Measurements from ENCODE around the gene SERPINE2. TPM values are rescaled to one million over a fixed set of nuclear protein-coding genes. Genes with fewer than 3 reads are reported as not detected.

SERPINE2 gene
- total RNA-seq (2014; rRNA removed; shearing (Covaris generic)): 1,671 and 1,864 TPM in 2 replicates
- polyA plus RNA-seq (2016; fragmentation: Nextera tagmentation; extraction: Ambion mirVana): 5,355 and 5,534 TPM in 2 replicates

GRCh38 chr2:224039080-224039769 lies at the start of gene SERPINE2:
SERPINE2 (minus strand) TSS chr2:224039286; CDS start chr2:224001900, 37,386 bp downstream.
- in situ Hi-C loops (cut with MboI): no loop called here
- Histone ChIP-seq H3F3A (ENCODE audit: insufficient read depth) (peaks cover 58% of the 10 kb centered on the region), H2AFZ (peak within 1 kb of the TSS; percentile 77), H3K9me2 (ENCODE audit: insufficient read depth) (no peaks in the 10 kb centered on the region), H3K9ac (peak within 1 kb of the TSS; percentile 68), H3K79me2 (ENCODE audit: insufficient read depth) (peaks cover 44% of the 10 kb centered on the region), H4K20me1 (ENCODE audit: insufficient read depth) (peaks cover 9% of the 10 kb centered on the region), H3K36me3 (ENCODE audit: low read depth) (peaks cover 14% of the 10 kb centered on the region), H3K4me2 (ENCODE audit: unreplicated experiment) (peak within 1 kb of the TSS; percentile 75), H3K9me3 (ENCODE audit: low read depth) (no peaks in the 10 kb centered on the region), H3K4me3 (peak within 1 kb of the TSS; percentile 93), H3K27me3 (replicated peaks; ENCODE audit: insufficient read depth) (no peaks in the 10 kb centered on the region), H3K27ac (0 out of 2 replicates have a peak within 1 kb of the TSS, but pooled peaks have one; percentile 3), H3K4me1 (ENCODE audit: insufficient read depth) (peaks cover 17% of the 10 kb centered on the region; the same call in 1 of the 2 replicates)
- 1 to 2% methylated on average over 39 to 54 of the region's 91 CpGs for WGBS, 2 experiments (ENCODE audit: low coverage in 1 of 2, low lambda C conversion rate in 2 of 2, missing lambda C conversion rate in 2 of 2)
- DNase-seq: peak; percentile 78
- TF ChIP-seq EZH2 (IDR thresholded peaks at IDR 0.05; ENCODE audit: insufficient read depth, poor library complexity, severe bottlenecking) (no peak), EZH2phosphoT487 (IDR thresholded peaks at IDR 0.05; ENCODE audit: insufficient read depth, low read depth) (no peak)

DNA sequence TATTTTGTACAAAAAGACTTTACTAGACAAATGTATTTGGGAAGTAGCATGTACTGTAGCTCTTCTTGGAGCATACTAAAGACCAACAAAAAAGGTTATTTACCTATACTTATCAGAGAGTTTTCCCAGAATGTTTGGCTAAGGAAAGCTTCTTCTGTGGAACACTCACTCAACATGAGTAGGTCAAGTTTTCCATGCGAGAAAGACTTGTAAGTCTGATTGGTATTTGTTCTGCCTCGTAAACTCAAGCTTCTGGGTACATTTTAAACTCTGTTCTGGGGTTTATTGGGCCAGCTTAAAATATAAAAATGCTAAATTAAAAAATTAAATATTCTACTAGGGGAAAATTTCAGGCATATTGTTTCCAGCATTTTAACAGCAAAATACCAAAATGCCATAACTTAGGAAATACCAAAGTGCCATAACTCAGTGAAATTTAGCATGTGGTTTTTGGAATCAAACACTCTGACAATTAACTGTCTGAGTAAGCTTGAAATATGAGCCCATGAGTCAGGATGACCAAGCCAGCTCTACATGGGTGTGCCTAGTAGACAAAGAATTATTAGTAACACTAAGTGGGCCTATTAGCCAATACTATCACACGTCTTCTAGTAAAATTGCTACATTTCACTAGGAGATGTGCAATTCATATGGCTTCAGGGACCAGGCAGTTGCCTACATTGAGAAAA lies 47.3 kb upstream of the SERPINE2 start:
- Histone ChIP-seq H3F3A (ENCODE audit: insufficient read depth) (peaks cover 37% of the 10 kb centered on the region), H2AFZ (no peak overlapping the region), H3K9ac (peak overlapping the region; percentile 62), H3K4me1 (ENCODE audit: insufficient read depth) (peaks cover 35% of the 10 kb centered on the region), H3K36me3 (ENCODE audit: low read depth) (no peaks in the 10 kb centered on the region), H3K9me2 (ENCODE audit: insufficient read depth) (no peaks in the 10 kb centered on the region), H3K79me2 (ENCODE audit: insufficient read depth) (no peaks in the 10 kb centered on the region), H3K9me3 (ENCODE audit: low read depth) (no peaks in the 10 kb centered on the region), H3K27ac (peak overlapping the region; percentile 90), H3K4me2 (ENCODE audit: unreplicated experiment) (peak overlapping the region; percentile 79), H3K4me3 (peak overlapping the region; percentile 24; the same call in 1 of the 2 replicates), H3K27me3 (replicated peaks; ENCODE audit: insufficient read depth) (no peaks in the 10 kb centered on the region), H4K20me1 (ENCODE audit: insufficient read depth) (no peaks in the 10 kb centered on the region)
- WGBS, 2 experiments (ENCODE audit: low coverage in 1 of 2, low lambda C conversion rate in 2 of 2, missing lambda C conversion rate in 2 of 2): 2 to 3% methylated on average over 3 of the region's 3 CpGs
- no peak for TF ChIP-seq EZH2phosphoT487 (IDR thresholded peaks at IDR 0.05; ENCODE audit: insufficient read depth, low read depth)
- TF ChIP-seq EZH2 (IDR thresholded peaks at IDR 0.05; ENCODE audit: insufficient read depth, poor library complexity, severe bottlenecking): no peak
- in situ Hi-C loops (cut with MboI): no loop called here
- DNase-seq: peak; percentile 96

GRCh38 chr2:224085811-224086210 lies 46.7 kb upstream of the SERPINE2 start:
- H3K36me3 ChIP-seq (ENCODE audit: low read depth): no peaks in the 10 kb centered on the region
- H3K4me2 ChIP-seq (ENCODE audit: unreplicated experiment): peak overlapping the region; percentile 79
- H2AFZ ChIP-seq: no peak overlapping the region
- DNase-seq: peak; percentile 55
- H3K27ac ChIP-seq: peak overlapping the region; percentile 90
- H3K9ac ChIP-seq: peak overlapping the region; percentile 57
- in situ Hi-C loops (cut with MboI): no loop called here
- TF ChIP-seq EZH2phosphoT487 (IDR thresholded peaks at IDR 0.05; ENCODE audit: insufficient read depth, low read depth): no peak
- TF ChIP-seq EZH2 (IDR thresholded peaks at IDR 0.05; ENCODE audit: insufficient read depth, poor library complexity, severe bottlenecking): no peak
- H3K27me3 ChIP-seq (replicated peaks; ENCODE audit: insufficient read depth): no peaks in the 10 kb centered on the region
- no peaks in the 10 kb centered on the region for H3K9me3 ChIP-seq (ENCODE audit: low read depth)
- no peaks in the 10 kb centered on the region for H3K79me2 ChIP-seq (ENCODE audit: insufficient read depth)
- WGBS, 2 experiments (ENCODE audit: low coverage in 1 of 2, low lambda C conversion rate in 2 of 2, missing lambda C conversion rate in 2 of 2): 5 to 8% methylated on average over 3 of the region's 3 CpGs
- peaks cover 35% of the 10 kb centered on the region for H3K4me1 ChIP-seq (ENCODE audit: insufficient read depth)
- no peaks in the 10 kb centered on the region for H3K9me2 ChIP-seq (ENCODE audit: insufficient read depth)
- H3K4me3 ChIP-seq: peak overlapping the region; percentile 24
- no peaks in the 10 kb centered on the region for H4K20me1 ChIP-seq (ENCODE audit: insufficient read depth)
- peaks cover 37% of the 10 kb centered on the region for H3F3A ChIP-seq (ENCODE audit: insufficient read depth)

GRCh38 chr2:224085246-224085645 lies 46.2 kb upstream of the SERPINE2 start:
- peak; percentile 87 for DNase-seq
- Histone ChIP-seq H2AFZ (no peak overlapping the region), H3K4me1 (ENCODE audit: insufficient read depth) (peaks cover 35% of the 10 kb centered on the region), H4K20me1 (ENCODE audit: insufficient read depth) (no peaks in the 10 kb centered on the region), H3K9me3 (ENCODE audit: low read depth) (no peaks in the 10 kb centered on the region), H3K27ac (peak overlapping the region; percentile 90), H3K36me3 (ENCODE audit: low read depth) (no peaks in the 10 kb centered on the region), H3K4me3 (peak overlapping the region; percentile 24), H3K9me2 (ENCODE audit: insufficient read depth) (no peaks in the 10 kb centered on the region), H3F3A (ENCODE audit: insufficient read depth) (peaks cover 37% of the 10 kb centered on the region), H3K9ac (peak overlapping the region; percentile 57), H3K4me2 (ENCODE audit: unreplicated experiment) (peak overlapping the region; percentile 79), H3K79me2 (ENCODE audit: insufficient read depth) (no peaks in the 10 kb centered on the region), H3K27me3 (replicated peaks; ENCODE audit: insufficient read depth) (no peaks in the 10 kb centered on the region)
- TF ChIP-seq EZH2phosphoT487 (IDR thresholded peaks at IDR 0.05; ENCODE audit: insufficient read depth, low read depth) (no peak), EZH2 (IDR thresholded peaks at IDR 0.05; ENCODE audit: insufficient read depth, poor library complexity, severe bottlenecking) (no peak)
- 0 to 1% methylated on average over 2 of the region's 2 CpGs for WGBS, 2 experiments (ENCODE audit: low coverage in 1 of 2, low lambda C conversion rate in 2 of 2, missing lambda C conversion rate in 2 of 2)
- in situ Hi-C loops (cut with MboI): no loop called here

Measured in GM23248 (cell line).